Tibial nerve (tissue), 4 donors: ENCODE data around the gene CDH13. TPM values are rescaled to one million over a fixed set of nuclear protein-coding genes. Genes with fewer than 3 reads are reported as not detected.

Experiments used
- DNase-seq, 2 donors: peaks; one replicate each; pipeline ENCODE4 v3.0.0-alpha.2; 2019; ENCODE audit warnings: low spot score in 2 of 2
- H3K27ac ChIP-seq, 4 donors: fragments of 200-600 bp; sonication (generic) in 3 of 4; one replicate each; pipeline ENCODE4 v1.5.1; 2017 to 2019; ENCODE audit warnings: mild to moderate bottlenecking in 1 of 4
- H3K27me3 ChIP-seq, 2 donors: fragments of 200-600 bp; sonication (generic) in 1 of 2; one replicate each; pipeline versions ENCODE4 v1.5.1 to v1.6.0; 2017 to 2019
- H3K36me3 ChIP-seq, 3 donors: fragments of 200-600 bp; sonication (generic); one replicate each; pipeline ENCODE4 v1.5.1; 2018 to 2019
- H3K4me1 ChIP-seq, 4 donors: fragments of 200-600 bp; sonication (generic) in 3 of 4; one replicate each; pipeline ENCODE4 v1.5.1; 2017 to 2019
- H3K4me3 ChIP-seq, 4 donors: fragments of 200-600 bp; sonication (generic) in 3 of 4; one replicate each; pipeline ENCODE4 v1.5.1; 2017 to 2019; ENCODE audit warnings: mild to moderate bottlenecking in 1 of 4, moderate library complexity in 1 of 4
- H3K9me3 ChIP-seq, 4 donors: fragments of 200-600 bp; sonication (generic) in 3 of 4; one replicate each; pipeline ENCODE4 v1.5.1; 2017 to 2019
- EP300 ChIP-seq, 2 donors: sonication (generic); formaldehyde crosslinking; IDR thresholded peaks; one replicate each; pipeline ENCODE4 v1.6.1; 2017; ENCODE audit warnings: antibody characterized with exemption in 2 of 2, mild to moderate bottlenecking in 1 of 2
- POLR2A ChIP-seq, 2 donors: fragments of 450-650 bp; IDR thresholded peaks; one replicate each; pipeline ENCODE4 v1.6.1; 2017; ENCODE audit warnings: antibody characterized with exemption in 2 of 2, mild to moderate bottlenecking in 2 of 2, moderate library complexity in 2 of 2
- WGBS, 2 donors: methylation state at CpG; one replicate each; pipeline ENCODE4 v1.1.5; 2018; 5-methylcytosine and 5-hydroxymethylcytosine counted together
- total RNA-seq, 4 donors: library from RNA; depleted of rRNA; stranded (reverse); fragments of >200 nt; gene quantifications; one replicate each; pipeline ENCODE4 v1.1.0, GENCODE V29; 2016
- TF ChIP-seq, protein P1 (sequence below), 5 experiments: fragments of 200-600 bp in 3 of 5; fragments of 450-650 bp in 2 of 5; sonication (generic) in 3 of 5; IDR thresholded peaks; one replicate each; pipeline ENCODE4 v1.5.1; 2016 to 2019; ENCODE audit warnings: antibody characterized with exemption in 5 of 5, mild to moderate bottlenecking in 3 of 5, moderate library complexity in 2 of 5

Gene CDH13
- total RNA-seq, 4 donors from 2014 or later: 4.1 to 14.4 (median 5.8) TPM

DNA sequence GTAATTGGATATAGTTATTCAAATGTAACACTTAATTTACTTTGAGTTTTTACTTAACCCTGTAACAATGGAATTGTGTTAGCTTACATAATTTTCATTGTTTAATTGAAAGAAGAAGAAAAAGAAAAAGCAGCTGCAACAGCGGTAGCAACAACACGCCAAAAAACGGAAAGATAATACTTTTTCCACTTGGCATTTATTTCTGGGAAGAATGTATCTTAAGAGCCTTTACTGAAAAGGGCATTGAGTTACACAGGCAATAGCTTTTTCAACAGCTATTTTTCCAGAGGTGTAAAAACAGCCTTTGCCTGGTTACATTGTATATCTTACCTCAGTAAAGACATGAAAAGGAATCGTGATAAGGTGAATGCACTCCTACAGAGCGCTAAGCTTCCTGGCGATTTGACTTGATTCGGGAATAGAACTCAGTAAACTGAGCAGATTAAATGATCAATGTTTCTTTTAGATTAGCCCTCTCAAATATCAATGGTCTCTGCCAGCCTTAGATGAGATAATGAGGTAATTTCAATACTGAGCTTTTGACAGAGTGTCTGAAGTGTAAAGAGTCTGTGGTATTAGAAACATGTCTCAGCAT, 311.3 kb downstream of the CDH13 start:
- no peak for TF ChIP-seq POLR2A (IDR thresholded peaks at IDR 0.05)
- TF ChIP-seq, protein P1, sequence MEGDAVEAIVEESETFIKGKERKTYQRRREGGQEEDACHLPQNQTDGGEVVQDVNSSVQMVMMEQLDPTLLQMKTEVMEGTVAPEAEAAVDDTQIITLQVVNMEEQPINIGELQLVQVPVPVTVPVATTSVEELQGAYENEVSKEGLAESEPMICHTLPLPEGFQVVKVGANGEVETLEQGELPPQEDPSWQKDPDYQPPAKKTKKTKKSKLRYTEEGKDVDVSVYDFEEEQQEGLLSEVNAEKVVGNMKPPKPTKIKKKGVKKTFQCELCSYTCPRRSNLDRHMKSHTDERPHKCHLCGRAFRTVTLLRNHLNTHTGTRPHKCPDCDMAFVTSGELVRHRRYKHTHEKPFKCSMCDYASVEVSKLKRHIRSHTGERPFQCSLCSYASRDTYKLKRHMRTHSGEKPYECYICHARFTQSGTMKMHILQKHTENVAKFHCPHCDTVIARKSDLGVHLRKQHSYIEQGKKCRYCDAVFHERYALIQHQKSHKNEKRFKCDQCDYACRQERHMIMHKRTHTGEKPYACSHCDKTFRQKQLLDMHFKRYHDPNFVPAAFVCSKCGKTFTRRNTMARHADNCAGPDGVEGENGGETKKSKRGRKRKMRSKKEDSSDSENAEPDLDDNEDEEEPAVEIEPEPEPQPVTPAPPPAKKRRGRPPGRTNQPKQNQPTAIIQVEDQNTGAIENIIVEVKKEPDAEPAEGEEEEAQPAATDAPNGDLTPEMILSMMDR (IDR thresholded peaks at IDR 0.05): no peak
- no peak for TF ChIP-seq EP300 (IDR thresholded peaks at IDR 0.05)
- Histone ChIP-seq H3K27me3 (no peaks in the 10 kb centered on the region), H3K36me3 (no peaks in the 10 kb centered on the region), H3K4me1 (no peaks in the 10 kb centered on the region), H3K27ac (no peak overlapping the region), H3K9me3 (peaks cover 0 to 15% (median 0%) of the 10 kb centered on the region in 4 donors), H3K4me3 (no peak overlapping the region)
- 75 to 80% methylated on average over 7 of the region's 7 CpGs for WGBS, 2 donors
- DNase-seq: no peak

DNA sequence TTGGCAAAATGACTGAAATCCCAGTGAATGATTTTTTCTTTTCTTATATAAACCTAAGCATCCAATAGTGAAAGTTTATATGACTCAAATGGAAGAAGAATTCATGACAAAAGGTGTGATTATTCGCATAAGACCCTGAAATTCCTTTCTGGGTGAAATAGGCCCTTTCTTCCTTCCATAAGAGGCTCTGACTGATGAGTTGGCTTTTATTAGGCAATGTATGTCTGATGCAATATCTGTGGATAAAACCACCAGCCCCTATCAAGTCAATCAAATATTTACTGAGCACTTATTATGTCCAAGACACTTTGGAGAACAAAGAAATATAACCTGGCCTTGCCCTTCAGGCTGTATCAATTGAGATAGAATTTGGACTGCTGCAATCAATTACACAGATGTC, 316.6 kb downstream of the CDH13 start:
- WGBS, 2 donors: 88 to 92% methylated on average over 1 of the region's 1 CpG
- H3K36me3 ChIP-seq: no peaks in the 10 kb centered on the region
- TF ChIP-seq POLR2A (IDR thresholded peaks at IDR 0.05): no peak
- TF ChIP-seq, protein P1 (IDR thresholded peaks at IDR 0.05): no peak
- TF ChIP-seq EP300 (IDR thresholded peaks at IDR 0.05): no peak
- no peak overlapping the region for H3K4me3 ChIP-seq
- no peaks in the 10 kb centered on the region for H3K27me3 ChIP-seq
- no peak overlapping the region for H3K27ac ChIP-seq
- no peak for DNase-seq
- H3K9me3 ChIP-seq: no peaks in the 10 kb centered on the region
- H3K4me1 ChIP-seq: no peaks in the 10 kb centered on the region

DNA sequence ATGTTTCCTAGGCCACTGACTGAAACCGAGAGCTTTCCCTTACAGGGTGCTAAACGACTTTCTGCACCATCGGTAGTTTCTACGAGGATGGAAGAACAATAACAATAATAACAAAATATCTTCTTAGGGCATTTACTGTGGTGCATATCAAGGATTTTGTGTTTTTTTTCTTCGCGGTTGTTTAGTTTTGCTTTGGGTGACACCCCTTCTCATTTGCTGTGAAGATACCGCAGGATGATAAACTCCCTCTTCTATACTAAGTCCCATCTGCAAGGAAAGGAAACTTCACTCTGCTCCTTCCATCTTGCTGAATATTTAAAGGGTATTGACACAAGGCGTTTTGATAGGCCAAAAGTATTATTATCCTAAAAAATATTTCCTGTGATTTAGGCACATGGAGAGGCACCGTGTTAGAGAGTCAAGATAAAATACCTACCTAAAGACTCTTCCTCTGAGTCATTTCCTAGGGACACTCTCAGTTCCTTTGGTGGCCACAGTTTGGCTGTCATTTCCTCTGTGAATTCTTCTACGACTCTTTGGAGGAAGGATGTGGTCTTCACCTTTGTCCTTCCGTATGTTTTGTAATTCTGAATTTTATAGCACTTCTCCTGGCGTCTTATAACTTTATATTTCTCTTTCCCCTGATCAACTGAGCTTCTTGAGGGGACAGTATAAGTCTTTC, 318.8 kb downstream of the CDH13 start:
- WGBS, 2 donors: 83 to 87% methylated on average over 12 of the region's 12 CpGs
- no peak for DNase-seq
- Histone ChIP-seq H3K4me1 (no peaks in the 10 kb centered on the region), H3K27me3 (no peaks in the 10 kb centered on the region), H3K4me3 (no peak overlapping the region), H3K27ac (no peak overlapping the region), H3K9me3 (no peaks in the 10 kb centered on the region), H3K36me3 (no peaks in the 10 kb centered on the region)
- TF ChIP-seq, protein P1 (IDR thresholded peaks at IDR 0.05): no peak
- TF ChIP-seq EP300 (IDR thresholded peaks at IDR 0.05): no peak
- no peak for TF ChIP-seq POLR2A (IDR thresholded peaks at IDR 0.05)

DNA sequence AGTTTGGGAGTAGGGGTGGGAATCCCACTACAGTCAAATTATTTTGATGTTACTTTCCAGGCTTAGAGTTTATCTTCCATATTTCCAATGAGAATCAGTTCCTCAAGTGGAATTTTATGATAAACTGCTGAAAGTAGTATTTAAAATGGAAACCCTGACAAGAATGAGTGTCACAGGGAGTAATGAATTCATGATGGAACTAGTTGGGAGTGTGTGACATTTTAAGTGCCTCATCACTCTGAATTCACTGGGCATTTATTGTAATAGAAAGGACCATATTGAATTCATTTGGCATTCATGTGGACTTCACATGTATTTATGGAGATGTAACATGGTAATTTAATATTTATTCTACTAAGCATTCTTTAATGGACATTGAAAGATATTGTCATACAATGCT, 320.9 kb downstream of the CDH13 start:
- no peaks in the 10 kb centered on the region for H3K36me3 ChIP-seq
- DNase-seq: no peak
- no peak overlapping the region for H3K4me3 ChIP-seq
- H3K4me1 ChIP-seq: no peaks in the 10 kb centered on the region
- no peaks in the 10 kb centered on the region for H3K9me3 ChIP-seq
- H3K27ac ChIP-seq: no peak overlapping the region
- TF ChIP-seq, protein P1 (IDR thresholded peaks at IDR 0.05): no peak
- no peak for TF ChIP-seq EP300 (IDR thresholded peaks at IDR 0.05)
- no peak for TF ChIP-seq POLR2A (IDR thresholded peaks at IDR 0.05)
- H3K27me3 ChIP-seq: no peaks in the 10 kb centered on the region

DNA sequence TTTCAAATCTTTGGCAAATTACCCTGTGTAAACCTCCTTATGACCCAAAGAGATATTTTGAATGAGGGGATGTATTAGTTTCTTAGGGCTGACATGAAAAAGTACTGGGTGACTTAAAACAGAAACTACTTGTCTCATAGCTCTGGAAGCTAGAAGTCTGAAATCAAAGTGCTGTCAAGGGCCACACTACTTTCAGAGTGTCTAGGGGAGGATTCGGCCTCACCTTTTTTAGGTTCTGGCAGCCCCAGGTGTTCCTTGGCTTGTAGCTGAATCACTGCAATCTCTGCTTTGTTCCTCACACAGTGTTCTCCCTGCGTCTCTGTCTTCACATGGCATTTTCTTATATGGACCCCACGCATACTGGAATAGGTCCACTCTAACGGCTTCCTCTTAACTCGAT, 322.2 kb downstream of the CDH13 start:
- Histone ChIP-seq H3K27me3 (no peaks in the 10 kb centered on the region), H3K36me3 (no peaks in the 10 kb centered on the region), H3K4me1 (no peaks in the 10 kb centered on the region), H3K27ac (no peak overlapping the region), H3K9me3 (no peaks in the 10 kb centered on the region), H3K4me3 (no peak overlapping the region)
- WGBS, 2 donors: 63 to 71% methylated on average over 5 of the region's 5 CpGs
- DNase-seq: no peak
- TF ChIP-seq, protein P1 (IDR thresholded peaks at IDR 0.05): no peak
- TF ChIP-seq POLR2A (IDR thresholded peaks at IDR 0.05) (no peak), EP300 (IDR thresholded peaks at IDR 0.05) (no peak)
